ENCODE results near the gene GARNL3.
A peak's percentile ranks its signal among the peaks of the same experiment; 100 is the strongest.

Gene GARNL3

GRCh38 chr9:127241354-127241753 lies 23.2 kb upstream of the GARNL3 start:
- no peak for DNase-seq

- peak; percentile 93 for DNase-seq
These were observed 19.7 kb upstream of the GARNL3 start for GRCh38 chr9:127244609-127245601.

GRCh38 chr9:127245637-127246164 lies 18.9 kb upstream of the GARNL3 start:
- no peak for DNase-seq

GRCh38 chr9:127248241-127248640 lies 16.3 kb upstream of the GARNL3 start:
- no peak for DNase-seq

- DNase-seq, result no peak
These were observed 14.7 kb upstream of the GARNL3 start for GRCh38 chr9:127249877-127250276.

GRCh38 chr9:127250896-127251391 lies 13.6 kb upstream of the GARNL3 start:
- no peak for DNase-seq

GRCh38 chr9:127252410-127253318 lies 11.9 kb upstream of the GARNL3 start:
- no peak for DNase-seq

GRCh38 chr9:127253446-127253845 lies 11.1 kb upstream of the GARNL3 start:
- DNase-seq, result no peak

- DNase-seq, result no peak
These were observed 8.9 kb upstream of the GARNL3 start for GRCh38 chr9:127255692-127256091.

- DNase-seq, result no peak
These were observed 8.2 kb upstream of the GARNL3 start for GRCh38 chr9:127256324-127256723.

GRCh38 chr9:127258606-127259471 lies 5.7 kb upstream of the GARNL3 start:
- no peak for DNase-seq

- DNase-seq, result no peak
These were observed 2.0 kb upstream of the GARNL3 start for GRCh38 chr9:127262602-127263001.

GRCh38 chr9:127263237-127263636 lies 1.3 kb upstream of the GARNL3 start:
- DNase-seq, result no peak

- DNase-seq, result peak; percentile 16
These were observed 910 bp upstream of the GARNL3 start for GRCh38 chr9:127263664-127264063.

- DNase-seq, result no peak
These were observed 3.4 kb downstream of the GARNL3 start for GRCh38 chr9:127267793-127268525.

- no peak for DNase-seq
These were observed 4.9 kb downstream of the GARNL3 start for GRCh38 chr9:127269449-127269848.

- no peak for DNase-seq
These were observed 8.8 kb downstream of the GARNL3 start for GRCh38 chr9:127273326-127273725.

- no peak for DNase-seq
These were observed 12.5 kb downstream of the GARNL3 start for GRCh38 chr9:127277099-127277498.

- no peak for DNase-seq
These were observed 13.2 kb downstream of the GARNL3 start for GRCh38 chr9:127277770-127278169.

- DNase-seq, result no peak
These were observed 13.8 kb downstream of the GARNL3 start for GRCh38 chr9:127278372-127278771.

- peak; percentile 65 for DNase-seq
These were observed 15.2 kb downstream of the GARNL3 start for GRCh38 chr9:127279717-127280285.
